OCI-LY3 (cell line): Measurements from ENCODE around the gene TAS2R50.

Experiments
- H2AFZ ChIP-seq: fragments of 200-600, 300-600 bp; shearing (Covaris generic); 2 replicates; pipeline ENCODE4 v1.6.0; 2014; ENCODE audit warnings: antibody characterized with exemption, low read depth, low read length
- H3K27ac ChIP-seq: fragments of 200-600, 300-600 bp; sonication (generic); 2 replicates; pipeline ENCODE4 v1.5.1; 2014; ENCODE audit warnings: mild to moderate bottlenecking, low read length, moderate library complexity, mixed read lengths
- H3K27me3 ChIP-seq: fragments of 200-600, 300-600 bp; sonication (generic); 2 replicates; pipeline ENCODE4 v1.6.1; 2014; ENCODE audit warnings: low read depth, low read length, mixed read lengths
- H3K36me3 ChIP-seq: fragments of 200-600, 300-600 bp; sonication (generic); replicated peaks from 2 replicates; pipeline ENCODE3; 2014; ENCODE audit warnings: low read depth, low read length, mixed read lengths
- H3K4me1 ChIP-seq: fragments of 300-600, 200-600 bp; sonication (generic); 2 replicates; pipeline ENCODE4 v1.6.1; 2014; ENCODE audit warnings: low read length, mixed read lengths
- H3K4me2 ChIP-seq: fragments of 200-600, 300-600 bp; sonication (generic); 2 replicates; pipeline ENCODE4 v1.6.1; 2014; ENCODE audit warnings: low read length, mixed read lengths
- H3K4me3 ChIP-seq: fragments of 300-600, 200-600 bp; sonication (generic); 2 replicates; pipeline ENCODE4 v1.5.1; 2014; ENCODE audit warnings: antibody characterized with exemption, mild to moderate bottlenecking, low read length, moderate library complexity
- H3K79me2 ChIP-seq: fragments of 300-600, 200-600 bp; shearing (Covaris generic); 2 replicates; pipeline ENCODE4 v1.6.1; 2014; ENCODE audit warnings: mild to moderate bottlenecking, low read length, mixed read lengths
- H3K9ac ChIP-seq: fragments of 300-600, 200-600 bp; shearing (Covaris generic); 2 replicates; pipeline ENCODE4 v1.6.0; 2014; ENCODE audit warnings: mild to moderate bottlenecking, low read length, moderate library complexity
- H3K9me3 ChIP-seq: fragments of 200-600, 300-600 bp; shearing (Covaris generic); 2 replicates; pipeline ENCODE4 v1.6.1; 2014; ENCODE audit warnings: low read length, mixed read lengths; ENCODE audit not compliant: insufficient read depth
- H4K20me1 ChIP-seq: fragments of 200-600, 300-600 bp; sonication (generic); 2 replicates; pipeline ENCODE4 v1.6.1; 2016; ENCODE audit warnings: low read length, mixed read lengths; ENCODE audit not compliant: insufficient read depth
- CTCF ChIP-seq: fragments of 200-600, 300-600 bp; sonication (generic); IDR thresholded peaks from 2 replicates; pipeline ENCODE4 v1.5.1; 2014; ENCODE audit warnings: antibody characterized with exemption, low read length, low read depth
- EZH2phosphoT487 ChIP-seq: fragments of 200-600 bp; shearing (Covaris generic); IDR thresholded peaks from 2 replicates; pipeline ENCODE4 v1.6.1; 2018; ENCODE audit warnings: antibody characterized with exemption, mixed run types, low read depth

The TAS2R50 gene

GRCh38 chr12:11007608-11008007 is 20.9 kb upstream of the TAS2R50 start:
- TF ChIP-seq CTCF, result no peak
- no peak for TF ChIP-seq EZH2phosphoT487
- Histone ChIP-seq H3K36me3 (no peaks in the 10 kb centered on the region), H3K79me2 (no peaks in the 10 kb centered on the region), H3K4me1 (no peaks in the 10 kb centered on the region), H3K4me2 (no peak overlapping the region), H2AFZ (no peak overlapping the region), H3K27ac (no peak overlapping the region), H3K9me3 (no peaks in the 10 kb centered on the region), H3K9ac (no peak overlapping the region), H3K27me3 (no peaks in the 10 kb centered on the region), H3K4me3 (no peak overlapping the region), H4K20me1 (no peaks in the 10 kb centered on the region)

- H3K27me3 ChIP-seq, result no peaks in the 10 kb centered on the region
- no peaks in the 10 kb centered on the region for H3K79me2 ChIP-seq
- H3K36me3 ChIP-seq, result peaks cover 4% of the 10 kb centered on the region
- H3K27ac ChIP-seq, result no peak within 1 kb of the TSS
- no peak within 1 kb of the TSS for H3K4me2 ChIP-seq
- TF ChIP-seq CTCF (no peak), EZH2phosphoT487 (no peak)
- no peak within 1 kb of the TSS for H3K9ac ChIP-seq
- H3K9me3 ChIP-seq, result no peaks in the 10 kb centered on the region
- H2AFZ ChIP-seq, result no peak within 1 kb of the TSS
- H4K20me1 ChIP-seq, result no peaks in the 10 kb centered on the region
- H3K4me3 ChIP-seq, result no peak within 1 kb of the TSS
- no peaks in the 10 kb centered on the region for H3K4me1 ChIP-seq
Measured at GRCh38 chr12:10998204-10998603, 11.5 kb upstream of the TAS2R50 start, which contains the start of gene TAS2R20. Gene TAS2R20 (minus strand): TSS chr12:10998304. CDS start chr12:10997875, 429 bp downstream.

- Histone ChIP-seq H3K9ac (no peak overlapping the region), H3K79me2 (no peaks in the 10 kb centered on the region), H3K9me3 (no peaks in the 10 kb centered on the region), H2AFZ (no peak overlapping the region), H3K27me3 (no peaks in the 10 kb centered on the region), H3K36me3 (peaks cover 7% of the 10 kb centered on the region), H3K4me2 (no peak overlapping the region), H3K27ac (no peak overlapping the region), H4K20me1 (no peaks in the 10 kb centered on the region), H3K4me1 (no peaks in the 10 kb centered on the region), H3K4me3 (no peak overlapping the region)
- TF ChIP-seq CTCF, result no peak
Measured at GRCh38 chr12:10994307-10994706, 7.6 kb upstream of the TAS2R50 start.

GRCh38 chr12:10989107-10989506 is 2.4 kb upstream of the TAS2R50 start:
- no peak overlapping the region for H3K4me2 ChIP-seq
- no peak overlapping the region for H3K4me3 ChIP-seq
- no peak overlapping the region for H2AFZ ChIP-seq
- H3K9me3 ChIP-seq, result no peaks in the 10 kb centered on the region
- H3K36me3 ChIP-seq, result peaks cover 7% of the 10 kb centered on the region
- TF ChIP-seq EZH2phosphoT487, result no peak
- TF ChIP-seq CTCF, result no peak
- no peaks in the 10 kb centered on the region for H3K27me3 ChIP-seq
- no peak overlapping the region for H3K27ac ChIP-seq
- H3K79me2 ChIP-seq, result no peaks in the 10 kb centered on the region
- peaks cover 6% of the 10 kb centered on the region for H3K4me1 ChIP-seq
- no peaks in the 10 kb centered on the region for H4K20me1 ChIP-seq
- H3K9ac ChIP-seq, result no peak overlapping the region
